Subcutaneous abdominal adipose tissue (tissue), 5 donors: Measurements from ENCODE around the gene HAP1.
"Not testable (repeated sequence)": the region's sequence is repeated elsewhere in the genome, so short reads cannot be mapped to it uniquely, and the experiment has no call there.

Source experiments
- H3K27ac ChIP-seq: one replicate; pipeline ENCODE4 v1.7.0; 2013; ENCODE audit warnings: low read depth, mild to moderate bottlenecking, inconsistent platforms, low read length, moderate library complexity
- H3K27me3 ChIP-seq, 5 donors: one replicate each; pipeline ENCODE4 v1.7.0; 2013; ENCODE audit warnings: low read length in 5 of 5, inconsistent platforms in 1 of 5; ENCODE audit not compliant: control insufficient read depth in 5 of 5, insufficient read depth in 4 of 5
- H3K36me3 ChIP-seq, 5 donors: one replicate each; pipeline ENCODE4 v1.7.0; 2013; ENCODE audit warnings: low read length in 5 of 5; ENCODE audit not compliant: control insufficient read depth in 5 of 5, insufficient read depth in 5 of 5
- H3K4me1 ChIP-seq, 5 donors: one replicate each; pipeline ENCODE4 v1.7.0; 2013; ENCODE audit warnings: low read length in 5 of 5, mild to moderate bottlenecking in 3 of 5, moderate library complexity in 1 of 5; ENCODE audit not compliant: control insufficient read depth in 5 of 5, insufficient read depth in 5 of 5
- H3K4me3 ChIP-seq, 5 donors: one replicate each; pipeline ENCODE4 v1.7.0; 2013; ENCODE audit warnings: low read length in 5 of 5, low read depth in 1 of 5
- H3K9ac ChIP-seq, 5 donors: one replicate each; pipeline ENCODE4 v1.7.0; 2013; ENCODE audit warnings: low read length in 5 of 5, mild to moderate bottlenecking in 4 of 5, moderate library complexity in 3 of 5
- H3K9me3 ChIP-seq, 5 donors: one replicate each; pipeline ENCODE4 v1.7.0; 2013; ENCODE audit warnings: low read length in 5 of 5; ENCODE audit not compliant: control insufficient read depth in 5 of 5
- donor health status: healthy.
- donor health status: healthy.
- donor health status: healthy.
- donor health status: healthy.
- donor health status: healthy.

HAP1 gene

DNA sequence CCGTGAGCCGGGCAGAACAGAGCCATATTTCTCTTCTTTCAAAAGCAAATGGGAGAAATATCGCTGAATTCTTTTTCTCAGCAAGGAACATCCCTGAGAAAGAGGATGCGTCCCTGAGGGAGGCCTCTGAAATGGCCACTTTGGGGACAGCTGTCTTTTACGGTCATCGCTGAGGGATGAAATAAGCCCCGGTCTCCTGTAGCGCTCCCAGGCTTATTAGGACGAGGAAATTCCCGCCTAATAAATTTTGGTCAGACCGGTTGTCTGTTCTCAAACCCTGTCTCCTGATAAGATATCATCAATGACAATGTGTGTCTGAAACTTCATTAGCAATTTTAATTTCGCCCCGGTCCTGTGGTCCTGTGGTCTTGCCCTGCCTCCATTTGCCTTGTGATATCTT, 48.7 kb downstream of the HAP1 start:
- not testable (repeated sequence) for H3K9ac ChIP-seq, H3K27ac ChIP-seq, H3K27me3 ChIP-seq, H3K4me3 ChIP-seq, H3K9me3 ChIP-seq
- Histone ChIP-seq H3K36me3 (peaks cover 11 to 14% (median 14%) of the 10 kb centered on the region in 5 donors), H3K4me1 (peaks cover 0 to 21% (median 16%) of the 10 kb centered on the region in 5 donors)

DNA sequence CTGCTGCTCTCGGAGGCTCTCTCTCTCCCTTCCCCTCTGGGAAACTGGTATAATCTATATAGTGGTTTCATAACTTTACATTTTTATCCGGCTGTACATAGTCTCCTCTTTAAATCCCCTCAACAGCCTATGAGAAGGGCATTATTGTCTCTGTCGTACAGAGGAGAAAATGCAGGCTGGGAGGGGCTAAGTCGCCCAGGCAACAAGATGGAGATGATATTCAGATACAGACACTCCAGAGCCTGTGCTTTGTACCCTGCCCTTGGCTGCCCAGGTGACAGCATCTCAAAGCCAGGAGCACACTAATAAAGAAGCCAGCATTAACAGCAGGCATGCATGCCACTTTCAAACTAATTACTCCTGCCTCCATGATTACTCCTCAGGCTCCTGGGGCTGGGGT, 50.4 kb downstream of the HAP1 start:
- Histone ChIP-seq H3K4me3 (no peak overlapping the region), H3K9ac (no peak overlapping the region), H3K4me1 (peaks cover 0 to 14% (median 9%) of the 10 kb centered on the region in 5 donors), H3K27ac (no peak overlapping the region), H3K9me3 (no peaks in the 10 kb centered on the region), H3K27me3 (no peaks in the 10 kb centered on the region), H3K36me3 (no peaks in the 10 kb centered on the region)

GRCh38 chr17:41683441-41684007, 50.9 kb downstream of the HAP1 start:
- H3K36me3 ChIP-seq = no peaks in the 10 kb centered on the region
- peaks cover 0 to 19% (median 10%) of the 10 kb centered on the region in 5 donors for H3K4me1 ChIP-seq
- no peak overlapping the region for H3K4me3 ChIP-seq
- no peak overlapping the region for H3K9ac ChIP-seq
- H3K27ac ChIP-seq = no peak overlapping the region
- no peaks in the 10 kb centered on the region for H3K27me3 ChIP-seq
- H3K9me3 ChIP-seq = no peaks in the 10 kb centered on the region

DNA sequence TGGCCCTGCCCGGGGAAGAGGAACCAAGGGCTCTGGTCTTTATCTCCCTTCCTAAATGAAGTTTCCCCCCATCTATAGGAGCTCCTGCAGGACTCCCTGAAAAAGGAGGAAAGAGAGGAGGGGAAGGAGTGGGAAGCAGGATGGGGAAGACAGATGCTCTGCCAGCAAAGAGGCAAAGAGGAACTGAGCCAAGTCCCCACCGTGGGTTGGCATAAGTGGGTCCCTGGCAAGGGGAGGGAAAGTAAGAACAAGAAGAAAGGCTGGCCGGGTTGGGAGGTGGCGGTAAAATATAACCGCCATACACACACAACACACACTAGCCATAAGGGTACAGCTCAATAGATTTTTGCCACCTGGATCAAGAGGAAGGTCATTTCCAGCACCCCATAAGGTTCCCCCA, 51.8 kb downstream of the HAP1 start:
- H3K4me1 ChIP-seq = peaks cover 0 to 16% (median 2%) of the 10 kb centered on the region in 5 donors
- H3K27ac ChIP-seq = no peak overlapping the region
- no peak overlapping the region for H3K9ac ChIP-seq
- H3K36me3 ChIP-seq = no peaks in the 10 kb centered on the region
- no peak overlapping the region for H3K4me3 ChIP-seq
- H3K9me3 ChIP-seq = no peaks in the 10 kb centered on the region
- H3K27me3 ChIP-seq = no peaks in the 10 kb centered on the region

- Histone ChIP-seq H3K4me1 (peaks cover 0 to 14% (median 0%) of the 10 kb centered on the region in 5 donors), H3K9me3 (no peaks in the 10 kb centered on the region), H3K36me3 (no peaks in the 10 kb centered on the region), H3K27me3 (no peaks in the 10 kb centered on the region), H3K27ac (no peak overlapping the region), H3K4me3 (no peak overlapping the region), H3K9ac (no peak overlapping the region)
Measured at GRCh38 chr17:41681776-41682175, 52.7 kb downstream of the HAP1 start.

DNA sequence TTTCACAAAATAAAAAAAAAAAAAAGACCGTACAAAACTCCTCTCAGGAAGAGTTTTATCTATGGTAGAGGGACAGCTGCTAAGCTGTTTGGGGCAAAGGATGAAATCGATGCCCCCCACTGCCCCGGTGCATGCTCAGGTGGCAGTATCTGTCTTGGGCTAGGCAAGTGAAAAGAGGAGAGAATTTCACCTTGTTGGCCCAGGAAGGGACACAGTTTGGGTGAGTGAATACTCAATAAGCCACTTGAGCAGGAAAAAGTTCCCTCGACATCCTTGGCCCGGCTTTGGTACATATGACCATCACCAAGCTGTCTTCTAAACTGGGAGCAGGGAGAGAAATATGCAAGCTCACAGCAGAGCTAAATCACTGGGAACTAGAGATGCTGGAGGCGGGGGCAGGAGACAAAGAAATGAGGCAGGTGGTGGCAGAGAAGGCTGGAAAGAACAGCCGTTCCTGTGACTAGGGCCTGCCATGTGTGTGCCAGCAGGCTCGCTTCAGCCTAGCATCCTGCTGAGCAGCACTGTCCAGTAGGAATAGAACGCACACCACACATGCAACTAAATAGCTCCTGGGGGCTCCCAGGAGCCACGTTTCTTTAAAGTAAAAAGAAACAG, 53.9 kb downstream of the HAP1 start:
- Histone ChIP-seq H3K9ac (no peak overlapping the region), H3K4me3 (no peak overlapping the region)

DNA sequence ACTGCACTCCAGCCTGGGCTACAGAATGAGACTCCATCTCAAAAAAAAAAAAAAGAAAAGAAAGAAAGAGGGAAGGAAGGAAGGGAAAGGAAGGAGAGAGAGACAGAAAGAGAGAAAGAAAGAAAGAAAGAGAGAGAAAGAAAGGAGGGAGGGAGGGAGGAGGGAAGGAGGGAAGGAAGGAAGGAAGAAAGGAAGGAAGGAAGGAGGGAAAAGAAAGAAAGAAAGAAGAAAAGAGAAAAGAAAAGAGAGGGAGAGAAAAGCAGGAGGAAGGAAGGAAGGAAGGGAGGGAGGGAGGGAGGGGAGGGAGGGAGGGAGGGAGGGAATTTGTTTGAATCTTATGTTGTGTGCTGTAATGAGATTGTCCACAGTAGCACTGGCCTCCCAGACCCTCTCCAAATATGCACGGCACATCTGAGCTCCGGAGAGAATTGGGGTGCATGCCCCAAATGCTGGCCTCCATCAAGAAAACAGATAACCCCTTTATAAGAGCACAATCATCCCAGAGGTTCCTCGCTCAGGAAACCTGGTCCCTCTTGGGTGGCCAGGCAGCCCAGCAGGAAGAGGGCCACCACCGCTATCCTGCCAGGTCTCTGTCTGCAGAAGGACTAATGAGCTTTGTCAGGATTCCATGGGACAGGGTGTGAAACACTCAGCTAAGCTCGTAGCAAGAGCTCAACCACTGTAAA, 54.6 kb downstream of the HAP1 start:
- Histone ChIP-seq H3K9ac (no peak overlapping the region), H3K4me1 (peaks cover 0 to 14% (median 0%) of the 10 kb centered on the region in 5 donors), H3K36me3 (no peaks in the 10 kb centered on the region), H3K9me3 (no peaks in the 10 kb centered on the region), H3K4me3 (no peak overlapping the region), H3K27ac (peak overlapping the region; percentile 37), H3K27me3 (no peaks in the 10 kb centered on the region)

More for the DNA sequence above, 53.9 kb downstream of the HAP1 start:
- Histone ChIP-seq H3K36me3 (no peaks in the 10 kb centered on the region), H3K27ac (no peak overlapping the region), H3K4me1 (peaks cover 0 to 14% (median 0%) of the 10 kb centered on the region in 5 donors), H3K9me3 (no peaks in the 10 kb centered on the region), H3K27me3 (no peaks in the 10 kb centered on the region)

GRCh38 chr17:41678907-41679739, 55.3 kb downstream of the HAP1 start:
- Histone ChIP-seq H3K9me3 (no peaks in the 10 kb centered on the region), H3K36me3 (no peaks in the 10 kb centered on the region), H3K4me1 (peaks cover 0 to 14% (median 0%) of the 10 kb centered on the region in 5 donors), H3K9ac (peak overlapping the region in 2 of 5 donors; percentile 3 to 71), H3K27me3 (no peaks in the 10 kb centered on the region), H3K27ac (peak overlapping the region; percentile 59), H3K4me3 (peak overlapping the region; percentile 17 to 55 (median 49))

GRCh38 chr17:41678411-41678906, 56.0 kb downstream of the HAP1 start:
- H3K27me3 ChIP-seq = no peaks in the 10 kb centered on the region
- H3K27ac ChIP-seq = peak overlapping the region; percentile 59
- peak overlapping the region; percentile 17 to 55 (median 49) for H3K4me3 ChIP-seq
- H3K9me3 ChIP-seq = no peaks in the 10 kb centered on the region
- H3K36me3 ChIP-seq = no peaks in the 10 kb centered on the region
- peaks cover 0 to 14% (median 0%) of the 10 kb centered on the region in 5 donors for H3K4me1 ChIP-seq
- H3K9ac ChIP-seq = peak overlapping the region in 4 of 5 donors; percentile 3 to 73 (median 37)
